Fibroblast of lung (primary cell): ENCODE results near the gene LMNTD1. TPM values are rescaled to one million over a fixed set of nuclear protein-coding genes. Genes with fewer than 3 reads are reported as not detected.

ENCODE experiments used
- DNase-seq, 2 donors: peaks; one replicate each; pipeline versions ENCODE4 v3.0.0 to v3.0.0-alpha.2; 2010; ENCODE audit warnings: low read depth in 2 of 2
- H2AFZ ChIP-seq: 2 replicates; pipeline ENCODE4 v1.5.1; 2012; ENCODE audit warnings: low read length, control low read depth, inconsistent platforms
- H3K27ac ChIP-seq: 2 replicates; pipeline ENCODE4 v1.5.1; 2011; ENCODE audit warnings: low read length, control low read depth; ENCODE audit not compliant: insufficient read depth
- H3K27me3 ChIP-seq: 2 replicates; pipeline ENCODE4 v1.5.1; 2011; ENCODE audit warnings: mild to moderate bottlenecking, low read length; ENCODE audit not compliant: control insufficient read depth, insufficient read depth
- H3K36me3 ChIP-seq: 2 replicates; pipeline ENCODE4 v1.5.1; 2011; ENCODE audit warnings: low read length; ENCODE audit not compliant: control insufficient read depth, insufficient read depth
- H3K4me1 ChIP-seq: 2 replicates; pipeline ENCODE4 v1.5.1; 2011; ENCODE audit warnings: low read length; ENCODE audit not compliant: control insufficient read depth, insufficient read depth; ENCODE audit errors: extremely low read depth
- H3K4me2 ChIP-seq: 2 replicates; pipeline ENCODE4 v1.5.1; 2011; ENCODE audit warnings: low read length, control low read depth; ENCODE audit not compliant: insufficient read depth; ENCODE audit errors: extremely low read depth
- H3K4me3 ChIP-seq, 4 experiments: fragments of 200-600 bp in 1 of 4; sonication (generic) in 1 of 4; replicated peaks in 1 of 4; 2 replicates each; pipeline ENCODE4 v1.5.1; 2011 to 2016; ENCODE audit warnings: low read length in 4 of 4, low read depth in 3 of 4, mild to moderate bottlenecking in 3 of 4, control low read depth in 2 of 4, inconsistent platforms in 1 of 4, mixed read lengths in 1 of 4; ENCODE audit not compliant: insufficient read depth in 1 of 4; ENCODE audit errors: control extremely low read depth in 1 of 4
- H3K79me2 ChIP-seq: 2 replicates; pipeline ENCODE4 v1.5.1; 2012; ENCODE audit warnings: mild to moderate bottlenecking, low read length, inconsistent platforms; ENCODE audit not compliant: control insufficient read depth, insufficient read depth
- H3K9ac ChIP-seq: 2 replicates; pipeline ENCODE4 v1.5.1; 2011; ENCODE audit warnings: mild to moderate bottlenecking, low read length, control low read depth; ENCODE audit not compliant: insufficient read depth
- H3K9me3 ChIP-seq: 2 replicates; pipeline ENCODE4 v1.5.1; 2012; ENCODE audit warnings: low read depth, low read length; ENCODE audit not compliant: control insufficient read depth, insufficient read depth
- H4K20me1 ChIP-seq: 2 replicates; pipeline ENCODE4 v1.5.1; 2011; ENCODE audit warnings: low read length; ENCODE audit not compliant: control insufficient read depth, insufficient read depth; ENCODE audit errors: extremely low read depth
- CTCF ChIP-seq, 2 donors: IDR thresholded peaks in 1 of 2; conservative IDR thresholded peaks in 1 of 2; 1 replicate in 1 of 2; 2 replicates in 1 of 2; pipeline ENCODE4 v1.5.1; 2011 to 2012; ENCODE audit warnings: low read length in 2 of 2, control low read depth in 1 of 2, inconsistent platforms in 1 of 2, low read depth in 1 of 2, mild to moderate bottlenecking in 1 of 2
- EZH2 ChIP-seq: IDR thresholded peaks from 2 replicates; pipeline ENCODE4 v1.5.1; 2012; ENCODE audit warnings: low read length, control low read depth, mild to moderate bottlenecking; ENCODE audit errors: missing control alignments
- polyA plus RNA-seq, 2 donors: library from polyadenylated mRNA; depleted of rRNA in 1 of 2; stranded (reverse) in 1 of 2; unstranded in 1 of 2; fragments of >200 nt; gene quantifications; 2 replicates each; pipeline ENCODE4 v1.2.1, GENCODE V29; 2011 to 2012; ENCODE audit warnings: missing spikeins in 1 of 2
- total RNA-seq: library from RNA; depleted of rRNA; stranded (reverse); fragments of >200 nt; gene quantifications from 2 replicates; pipeline ENCODE4 v1.2.1, GENCODE V29; 2014

Gene LMNTD1
- total and polyA plus RNA-seq, 2 donors (not counting 1 experiment from before 2014, with no cell fraction given): not detected

DNA sequence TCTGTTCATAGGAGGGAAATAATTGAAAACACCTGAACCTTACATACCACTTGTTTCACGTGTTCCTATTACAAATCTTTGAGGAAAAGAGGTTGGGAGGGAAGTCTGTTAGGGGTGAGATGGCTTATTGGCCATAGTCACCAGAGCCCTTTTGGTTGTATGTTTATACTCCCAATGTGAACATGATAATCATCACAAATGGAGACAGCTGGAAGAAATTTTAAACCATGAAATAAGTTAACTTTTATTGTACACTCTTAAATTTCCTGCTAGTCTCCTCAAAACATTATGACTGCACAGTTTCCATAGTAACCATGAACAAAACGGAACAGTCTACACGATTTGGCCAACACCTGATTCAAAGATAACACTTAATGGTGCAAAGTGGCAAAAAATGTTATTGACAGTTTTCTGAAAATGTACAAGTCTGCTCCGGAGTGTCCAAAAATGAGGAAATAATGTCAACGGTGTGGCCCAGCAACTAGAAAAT is 56.9 kb downstream of the LMNTD1 start:
- Histone ChIP-seq H3K9me3 (no peaks in the 10 kb centered on the region), H2AFZ (no peak overlapping the region), H3K4me1 (peaks cover 5% of the 10 kb centered on the region), H3K27ac (no peak overlapping the region), H3K27me3 (no peaks in the 10 kb centered on the region), H3K4me3 (no peak overlapping the region), H3K36me3 (no peaks in the 10 kb centered on the region), H4K20me1 (no peaks in the 10 kb centered on the region), H3K4me2 (no peak overlapping the region), H3K79me2 (no peaks in the 10 kb centered on the region), H3K9ac (no peak overlapping the region)
- TF ChIP-seq CTCF (conservative IDR thresholded peaks at IDR 0.05 in 1 of 2, IDR thresholded peaks at IDR 0.05 in 1 of 2; ENCODE audit: low read depth in 1 of 2, low read length in 2 of 2) (no peak), EZH2 (no peak)
- DNase-seq: peak; percentile 34 to 68

GRCh38 chr12:25495331-25496097 is 57.6 kb downstream of the LMNTD1 start:
- TF ChIP-seq EZH2: no peak
- no peak for TF ChIP-seq CTCF (conservative IDR thresholded peaks at IDR 0.05 in 1 of 2, IDR thresholded peaks at IDR 0.05 in 1 of 2; ENCODE audit: low read depth in 1 of 2, low read length in 2 of 2)
- H3K27ac ChIP-seq: no peak overlapping the region

DNA sequence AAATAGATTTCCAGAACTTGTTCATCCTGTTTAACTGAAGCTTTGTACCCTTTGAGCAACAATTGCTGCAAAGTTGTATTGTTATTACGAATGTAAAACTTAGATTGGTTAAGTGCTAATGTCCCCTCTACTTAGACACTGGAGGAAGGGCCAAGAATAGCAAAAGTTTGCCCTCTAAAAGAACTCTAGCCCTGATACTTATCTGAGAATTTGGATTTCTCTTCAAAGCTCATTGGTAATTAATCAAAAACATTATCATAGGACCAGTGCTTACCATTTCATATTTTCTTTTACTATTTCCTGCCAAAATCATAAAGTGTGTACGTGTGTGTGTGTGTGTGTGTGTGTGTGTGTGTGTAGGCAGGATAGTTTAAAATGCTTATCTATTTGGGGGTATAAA is 58.2 kb downstream of the LMNTD1 start:
- no peak overlapping the region for H2AFZ ChIP-seq
- no peak overlapping the region for H3K9ac ChIP-seq
- TF ChIP-seq EZH2: no peak
- no peak for TF ChIP-seq CTCF (conservative IDR thresholded peaks at IDR 0.05 in 1 of 2, IDR thresholded peaks at IDR 0.05 in 1 of 2; ENCODE audit: low read depth in 1 of 2, low read length in 2 of 2)
- H3K79me2 ChIP-seq: no peaks in the 10 kb centered on the region
- H3K9me3 ChIP-seq: no peaks in the 10 kb centered on the region
- no peaks in the 10 kb centered on the region for H4K20me1 ChIP-seq
- H3K4me1 ChIP-seq: peaks cover 5% of the 10 kb centered on the region
- no peak overlapping the region for H3K4me3 ChIP-seq
- H3K36me3 ChIP-seq: no peaks in the 10 kb centered on the region
- H3K27me3 ChIP-seq: no peaks in the 10 kb centered on the region
- peak in 1 of 2 donors; percentile 4 for DNase-seq
- H3K4me2 ChIP-seq: no peak overlapping the region
- no peak overlapping the region for H3K27ac ChIP-seq

More at GRCh38 chr12:25495331-25496097, 57.6 kb downstream of the LMNTD1 start:
- DNase-seq: peak; percentile 65 to 94
- H4K20me1 ChIP-seq: no peaks in the 10 kb centered on the region
- no peaks in the 10 kb centered on the region for H3K79me2 ChIP-seq
- H3K4me3 ChIP-seq: no peak overlapping the region
- H3K36me3 ChIP-seq: no peaks in the 10 kb centered on the region
- H3K9me3 ChIP-seq: no peaks in the 10 kb centered on the region
- peaks cover 5% of the 10 kb centered on the region for H3K4me1 ChIP-seq
- H3K27me3 ChIP-seq: no peaks in the 10 kb centered on the region
- H3K4me2 ChIP-seq: peak overlapping the region; percentile 7
- no peak overlapping the region for H2AFZ ChIP-seq
- H3K9ac ChIP-seq: no peak overlapping the region
